LHCN-M2 (cell line): ENCODE results near the gene NUDCD2. TPM values are rescaled to one million over a fixed set of nuclear protein-coding genes. Genes with fewer than 3 reads are reported as not detected.
"Not testable (repeated sequence)": the region's sequence is repeated elsewhere in the genome, so short reads cannot be mapped to it uniquely, and the experiment has no call there.

ENCODE experiments used
- DNase-seq: peaks from one replicate; pipeline ENCODE4 v3.0.0-alpha.2; 2012; ENCODE audit warnings: low read depth
- total RNA-seq: library from RNA; depleted of rRNA; stranded (reverse); fragments of >200 nt; gene quantifications from 2 replicates; pipeline ENCODE4 v1.2.3, GENCODE V29; 2014; rRNA removed

Gene NUDCD2
- total RNA-seq, 1 experiment from 2014 or later = 7.9 TPM

DNA sequence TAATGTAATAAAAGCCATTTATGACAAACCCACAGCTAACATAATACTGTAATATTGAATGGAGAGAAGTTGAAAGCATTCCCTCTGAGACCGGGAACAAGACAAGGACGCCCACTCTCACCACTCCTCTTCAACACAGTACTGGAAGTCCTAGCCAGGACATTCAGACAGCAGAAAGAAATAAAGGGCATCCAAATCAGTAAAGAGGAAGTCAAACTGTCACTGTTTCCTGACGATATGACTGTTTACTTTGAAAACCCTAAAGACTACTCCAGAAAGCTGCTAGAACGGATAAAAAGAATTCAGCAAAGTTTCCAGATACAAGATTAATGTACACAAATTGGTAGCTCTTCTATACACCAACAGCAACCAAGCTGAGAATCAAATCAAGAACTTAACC is 33.8 kb downstream of the NUDCD2 start:
- not testable (repeated sequence) for DNase-seq

DNA sequence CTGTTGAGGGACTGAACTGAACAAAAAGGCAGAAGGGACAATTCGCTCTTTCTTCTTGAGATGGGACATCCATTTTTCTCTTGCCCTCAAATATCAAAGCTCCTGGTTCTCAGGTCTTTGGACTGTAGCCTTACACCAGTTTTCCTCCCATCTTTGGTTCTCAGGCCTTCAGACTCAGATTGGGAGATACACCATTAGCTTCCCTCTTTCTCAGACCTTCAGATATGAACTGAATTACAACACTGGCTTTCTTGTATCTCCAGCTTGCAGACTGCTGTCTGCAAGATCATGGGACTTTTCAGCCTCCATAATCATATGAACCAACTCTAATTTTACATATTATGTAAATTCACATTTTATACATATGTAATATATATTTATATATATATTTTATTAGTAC is 35.1 kb downstream of the NUDCD2 start:
- no peak for DNase-seq

DNA sequence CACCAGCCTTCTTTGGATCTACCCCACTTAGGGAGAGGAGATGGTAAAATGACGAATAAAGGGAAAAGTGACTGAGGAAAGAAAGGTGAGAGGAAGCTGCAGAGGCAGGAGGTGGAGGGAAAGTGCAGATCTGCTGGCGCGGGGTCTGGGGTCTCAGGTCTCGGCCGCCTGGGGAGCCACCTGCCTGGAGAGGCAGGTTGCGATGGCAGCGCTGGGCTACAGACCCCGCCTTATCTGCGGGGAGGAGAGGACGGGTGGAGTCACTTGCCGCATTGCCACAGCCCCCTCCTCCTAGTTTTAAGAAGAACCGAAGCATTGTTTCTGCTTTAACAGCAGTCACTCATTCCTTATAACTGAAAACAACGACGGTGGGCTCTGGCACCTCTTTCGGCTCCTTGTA is 44.2 kb downstream of the NUDCD2 start:
- not testable (repeated sequence) for DNase-seq

DNA sequence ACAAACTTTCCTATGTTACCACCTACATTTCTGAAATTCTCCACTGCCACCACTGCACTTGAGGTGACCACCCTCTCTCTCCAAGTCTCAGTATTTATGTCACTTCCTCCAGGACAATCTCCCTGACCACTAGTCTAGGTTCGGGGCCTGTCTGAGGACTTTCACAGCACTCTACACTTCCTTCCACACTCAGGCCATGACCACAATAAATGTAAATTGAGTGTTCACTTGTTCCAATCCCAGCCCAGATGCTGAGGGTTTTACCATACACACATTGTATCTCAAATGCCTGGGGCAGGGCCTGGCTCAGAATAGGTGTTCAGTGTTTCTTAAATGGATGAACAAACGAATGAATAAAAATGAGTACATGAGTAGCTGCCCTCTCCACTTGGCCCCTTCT is 49.4 kb downstream of the NUDCD2 start:
- DNase-seq = no peak

DNA sequence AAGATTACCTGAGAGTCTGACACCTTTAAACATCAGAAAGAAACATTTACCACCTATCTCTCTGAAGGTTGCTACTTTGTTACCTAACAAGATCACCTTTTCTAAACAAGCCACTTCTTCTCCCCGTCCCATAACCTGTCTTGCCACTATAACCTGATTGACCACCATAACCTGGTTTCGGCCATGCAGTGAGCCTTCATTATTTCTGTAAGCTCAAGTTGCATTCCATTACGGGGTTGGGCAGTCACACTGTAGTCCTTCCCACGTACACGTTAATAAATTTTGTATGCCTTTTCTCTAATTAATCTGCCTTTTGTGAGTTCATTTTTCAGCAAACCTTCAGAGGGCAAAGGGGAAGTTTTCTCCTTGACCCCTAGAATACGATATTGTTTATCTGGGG is 50.5 kb downstream of the NUDCD2 start:
- no peak for DNase-seq

DNA sequence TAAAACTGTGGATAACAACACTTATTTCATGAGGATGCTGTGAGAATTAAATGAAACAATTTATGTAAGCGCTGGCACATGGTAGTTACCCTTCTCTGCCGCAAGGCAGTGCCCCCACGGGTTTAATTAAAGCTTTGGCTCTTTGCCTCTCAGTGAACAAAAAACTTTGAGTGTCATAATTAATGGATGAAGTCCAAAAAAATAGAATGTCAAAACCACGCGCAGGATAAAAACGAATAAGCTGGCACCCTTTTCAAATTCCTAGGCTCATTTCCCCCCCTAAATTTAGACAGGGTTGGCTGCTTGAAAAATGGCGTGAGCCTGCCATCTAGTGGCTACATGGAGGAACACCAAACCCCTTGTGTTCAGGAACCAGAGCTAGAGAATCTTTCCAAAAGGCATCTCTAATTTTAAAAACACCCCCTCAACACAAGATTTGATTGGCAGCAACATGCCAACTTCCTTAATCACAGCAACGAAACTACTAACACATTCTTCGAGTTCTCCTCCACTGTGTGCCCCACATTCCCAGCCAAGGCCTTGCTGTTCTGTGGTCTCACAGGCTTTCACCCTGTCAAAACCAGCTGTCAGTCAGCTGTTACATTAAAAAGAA is 51.5 kb downstream of the NUDCD2 start:
- DNase-seq = peak; percentile 72

DNA sequence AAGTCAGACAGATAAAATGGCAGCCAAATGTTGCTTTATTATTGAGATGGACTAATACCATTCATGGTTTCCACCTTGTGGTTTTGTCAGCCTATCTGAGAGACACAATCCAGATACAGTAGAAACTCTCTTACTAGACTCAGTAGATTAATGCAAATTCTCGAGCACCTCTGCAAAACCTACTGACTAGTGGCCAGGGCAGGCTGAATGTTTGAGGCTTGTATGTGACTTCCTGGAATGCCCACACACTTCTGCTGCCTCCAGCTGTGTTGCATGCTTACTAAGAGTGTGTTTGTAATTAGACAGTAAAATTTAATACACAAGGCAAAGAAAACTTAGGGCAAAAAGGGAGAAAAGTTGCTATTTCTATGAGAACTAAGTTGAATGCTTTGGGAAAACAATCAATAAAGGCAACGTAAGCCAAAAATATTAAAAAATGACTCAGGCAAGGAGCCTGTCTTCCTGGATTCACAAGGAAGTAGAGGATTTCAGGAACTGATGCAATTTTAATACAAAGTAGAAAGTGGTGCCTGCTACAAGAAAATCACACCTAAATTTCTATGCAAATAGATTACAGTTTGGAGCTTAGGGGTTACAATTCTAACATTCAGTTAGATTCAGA is 52.8 kb downstream of the NUDCD2 start:
- DNase-seq = no peak

DNA sequence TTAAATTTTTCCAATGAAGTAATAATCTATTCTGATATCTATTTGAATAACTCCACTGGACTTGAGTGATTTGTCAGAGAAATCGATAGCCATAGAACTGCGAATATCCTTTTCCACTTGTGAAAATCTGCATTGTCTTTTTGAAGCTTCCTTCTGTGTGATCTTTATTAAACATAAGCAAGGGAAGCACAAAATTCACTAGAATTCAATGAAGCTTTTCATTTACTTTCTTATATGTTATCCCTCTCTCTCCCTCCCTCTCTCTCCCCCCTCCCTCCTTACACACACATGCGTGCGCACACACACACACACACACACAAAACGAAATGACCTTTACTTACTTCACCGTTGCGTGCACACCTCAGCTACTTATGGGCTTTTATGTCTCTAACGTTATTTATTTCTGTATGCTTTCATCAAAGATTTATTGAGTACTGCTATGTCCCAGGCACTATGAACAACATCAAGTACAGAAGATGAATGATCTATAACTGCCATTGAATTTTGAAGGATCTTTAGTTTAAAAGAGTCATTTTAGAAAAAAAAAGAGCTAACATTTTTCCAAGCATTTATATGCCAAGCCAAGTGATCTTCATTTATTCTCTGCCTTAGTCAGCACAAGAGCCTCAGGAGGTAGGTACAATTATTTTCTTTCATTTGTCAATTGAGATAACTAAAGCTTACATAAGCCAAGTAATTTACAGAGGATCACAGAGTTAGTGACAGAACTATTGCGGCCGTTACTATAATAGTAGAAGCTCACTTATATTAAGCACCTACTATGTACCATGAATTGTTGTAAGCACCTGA is 55.3 kb downstream of the NUDCD2 start:
- DNase-seq = no peak

DNA sequence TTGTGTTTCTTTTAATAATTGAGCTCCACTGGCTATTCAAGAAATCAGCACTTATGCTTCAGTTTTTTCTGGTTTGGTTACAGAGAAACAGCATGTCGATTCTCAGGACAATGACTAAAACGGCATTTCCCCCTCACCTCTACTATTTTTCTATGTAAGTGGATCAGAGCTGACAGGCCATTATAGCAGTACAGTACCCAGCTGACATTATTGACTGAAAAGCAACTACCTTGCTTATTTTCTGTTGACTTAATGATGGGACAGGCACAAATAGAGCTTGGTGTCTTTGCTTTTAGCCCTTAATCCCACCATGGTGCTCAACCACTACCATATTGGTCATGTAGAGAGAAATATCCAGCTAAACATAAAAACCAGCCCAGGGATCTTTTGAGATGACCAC is 57.9 kb downstream of the NUDCD2 start:
- no peak for DNase-seq

DNA sequence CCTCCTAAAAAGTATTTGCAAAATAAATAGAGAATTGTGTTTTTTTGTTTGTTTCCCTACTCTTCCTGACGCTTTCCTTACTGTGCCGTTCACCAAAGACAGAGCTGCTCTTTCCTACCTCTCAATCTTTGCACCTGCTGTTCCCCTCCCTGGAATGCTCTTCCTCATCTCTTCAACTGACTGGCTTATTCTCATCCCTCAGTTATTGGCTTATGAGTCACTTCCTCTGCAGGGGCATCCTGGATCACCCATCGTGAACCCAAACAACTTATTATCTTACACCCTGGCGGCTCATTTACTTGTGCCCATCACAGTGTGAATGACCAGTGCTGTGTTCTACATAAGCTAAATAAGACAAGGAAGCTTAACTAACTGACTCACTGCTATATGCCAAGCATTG is 58.6 kb downstream of the NUDCD2 start:
- peak; percentile 13 for DNase-seq

DNA sequence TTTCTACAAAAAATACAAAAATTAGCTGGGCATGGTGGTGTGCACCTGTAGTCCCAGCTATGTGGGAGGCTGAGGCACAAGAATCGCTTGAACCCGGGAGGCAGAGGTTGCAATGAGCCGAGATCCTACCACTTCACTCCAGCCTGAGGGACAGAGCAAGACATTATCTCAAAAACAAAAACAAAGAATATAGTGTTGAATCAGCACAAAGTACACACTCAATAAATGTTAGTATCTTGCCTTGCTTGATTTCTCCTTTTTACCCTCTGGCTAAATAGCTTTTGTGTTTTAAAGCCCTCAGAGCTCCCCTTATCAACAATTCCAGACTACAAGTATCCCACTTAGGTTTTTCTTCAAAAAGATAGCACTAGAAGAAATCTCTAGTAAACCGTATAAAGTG is 60.0 kb downstream of the NUDCD2 start:
- no peak for DNase-seq

DNA sequence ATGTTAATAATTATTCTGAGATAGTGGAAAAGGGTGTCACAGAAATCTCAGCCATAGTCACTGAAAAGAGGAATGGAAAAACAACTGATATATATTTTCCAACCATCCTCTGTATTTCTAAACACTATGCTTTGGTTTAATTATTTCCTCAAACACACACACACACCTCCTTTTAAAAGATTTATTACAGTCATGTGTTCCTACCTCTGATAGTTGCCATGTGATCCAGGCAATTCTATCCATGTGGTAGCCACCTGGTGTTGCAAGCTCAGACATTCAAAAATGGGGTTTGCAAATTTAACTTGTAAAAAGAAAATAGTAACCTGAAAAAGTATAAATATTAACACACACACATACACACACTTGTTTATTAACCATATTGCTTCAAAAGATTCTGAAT is 62.5 kb downstream of the NUDCD2 start:
- DNase-seq = no peak

DNA sequence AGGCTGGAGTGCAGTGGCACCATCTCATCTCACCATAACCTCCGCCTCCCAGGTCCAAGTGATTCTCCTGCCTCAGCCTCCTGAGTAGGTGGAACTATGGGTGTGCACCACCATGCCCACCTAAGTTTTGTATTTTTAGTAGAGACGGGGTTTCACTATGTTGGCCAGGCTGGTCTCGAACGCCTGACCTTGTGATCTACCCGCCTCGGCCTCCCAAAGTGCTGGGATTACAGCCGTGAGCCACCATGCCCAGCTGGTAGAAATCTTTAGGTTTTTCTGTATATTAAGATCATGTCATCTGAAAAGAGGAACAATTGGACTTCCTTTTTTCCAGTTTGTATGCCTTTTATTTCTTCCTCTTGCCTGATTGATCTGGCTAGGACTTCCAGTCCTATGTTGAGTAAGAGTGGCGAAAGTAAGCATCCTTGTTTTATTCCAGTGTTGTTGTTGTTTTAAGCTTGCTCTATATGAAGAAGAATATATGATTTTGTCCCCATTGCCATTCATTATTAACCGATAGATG is 63.0 kb downstream of the NUDCD2 start:
- DNase-seq = not testable (repeated sequence)

Other genes with a start within 250 kb of the NUDCD2 start
- 259 and 279 TPM in 2 replicates for gene CCNG1, start 22.5 kb downstream of the NUDCD2 start, total RNA-seq
- 110 and 127 TPM in 2 replicates for gene HMMR, start 530 bp upstream of the NUDCD2 start, total RNA-seq
- 65.3 and 73.0 TPM in 2 replicates for gene MAT2B, start 45.5 kb upstream of the NUDCD2 start, total RNA-seq